ENCODE results near the gene PC.

Gene PC

GRCh38 chr11:66864924-66865697 lies 93.1 kb downstream of the PC start:
- peak; percentile 29 for DNase-seq

DNA sequence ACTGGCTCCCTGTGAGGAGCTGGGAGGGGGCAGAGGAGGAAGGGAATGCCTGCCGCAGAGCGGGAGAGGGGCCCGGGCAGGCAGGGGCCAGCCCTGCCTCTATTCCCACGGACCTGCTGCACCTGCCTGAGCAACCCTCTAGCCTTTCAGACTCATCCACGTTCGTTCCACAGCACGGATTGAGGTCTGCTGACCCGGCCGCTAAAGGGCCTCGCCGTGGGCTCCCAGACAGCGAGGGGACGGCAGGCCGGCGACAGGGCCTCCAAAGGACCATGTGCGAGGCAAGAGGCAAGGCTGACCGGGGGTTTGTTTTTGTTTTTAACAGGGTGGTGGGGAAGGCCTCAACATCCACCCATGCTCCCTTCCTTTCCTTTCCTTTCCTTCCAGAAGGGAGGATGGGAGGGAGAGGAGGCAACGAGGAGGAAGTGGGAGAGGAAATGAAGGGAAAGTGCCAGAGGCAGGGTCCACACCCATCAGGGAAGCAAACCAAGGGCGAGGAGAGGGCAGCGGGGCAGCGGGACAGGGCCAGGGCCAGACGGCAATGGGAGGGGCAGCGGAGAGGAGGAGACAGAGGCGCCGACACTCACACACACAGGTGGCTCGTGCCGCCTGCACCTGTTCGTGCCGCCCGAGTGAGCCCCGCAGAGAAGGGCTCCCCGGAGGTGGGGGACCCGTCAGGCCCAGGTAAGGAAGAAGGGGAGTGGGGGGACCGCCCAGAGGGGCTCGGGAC lies 93.8 kb downstream of the PC start:
- no peak for DNase-seq

GRCh38 chr11:66863428-66864125 lies 94.6 kb downstream of the PC start:
- DNase-seq = peak; percentile 33

DNA sequence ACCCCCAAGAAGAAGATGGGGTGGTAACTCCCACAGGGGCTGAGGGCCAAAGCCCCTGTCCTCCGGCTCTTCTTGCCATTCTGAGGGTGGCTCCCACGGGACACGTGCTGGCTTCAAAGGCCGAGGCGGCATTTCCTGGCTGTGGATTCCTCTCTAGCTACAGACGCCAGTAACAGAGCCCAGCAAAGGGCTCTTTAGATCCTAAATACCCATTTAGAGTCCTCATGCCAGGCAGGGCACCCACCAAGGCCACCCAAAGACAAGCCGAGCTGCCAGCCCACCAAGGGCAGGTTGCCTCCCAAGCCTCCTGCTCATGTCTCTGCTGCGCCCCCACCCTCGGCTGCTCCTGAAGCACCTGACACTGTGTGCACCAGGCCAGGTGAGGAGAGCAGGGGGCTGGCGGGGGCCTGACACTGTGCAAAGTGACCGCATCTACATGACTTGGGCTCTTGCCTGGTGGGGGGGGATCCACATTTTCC lies 95.6 kb downstream of the PC start:
- DNase-seq = no peak

DNA sequence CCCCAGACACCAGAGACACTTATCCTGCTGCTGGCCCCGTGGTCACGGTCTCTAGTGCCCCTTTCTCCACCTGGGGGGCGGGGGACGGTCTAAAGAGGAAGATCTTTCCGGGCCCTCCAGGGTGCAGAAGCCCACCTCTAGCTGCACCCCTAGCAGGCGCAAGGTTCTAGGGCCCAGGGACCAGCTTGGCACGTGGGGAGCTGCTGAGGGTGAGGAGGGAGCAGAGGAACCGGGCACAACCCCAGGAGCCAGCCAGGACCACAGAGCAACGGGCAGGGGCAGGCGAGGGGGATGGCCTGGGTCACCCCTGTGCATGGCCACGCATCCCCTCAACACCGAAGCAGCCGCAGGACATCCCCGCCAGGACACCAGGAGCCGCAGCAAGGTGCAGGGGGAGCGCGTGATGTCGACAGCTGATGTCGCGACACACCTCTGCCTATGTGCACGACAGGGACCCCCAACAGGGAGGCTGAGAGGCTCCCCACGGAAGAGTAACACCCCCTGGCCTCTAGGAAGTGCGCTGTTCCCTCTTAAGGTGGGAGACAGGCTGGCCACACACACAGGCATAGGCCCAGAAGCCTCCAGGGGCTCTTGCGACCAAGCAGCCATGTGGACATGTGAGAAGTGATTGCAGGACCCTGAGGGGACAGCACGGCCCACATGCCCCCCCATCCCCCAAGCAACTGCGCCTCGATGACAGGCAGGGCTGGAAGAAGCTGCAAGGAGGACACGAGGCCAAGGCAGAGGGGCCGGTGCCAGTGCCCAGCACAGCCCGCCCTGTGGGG lies 96.2 kb downstream of the PC start:
- no peak for DNase-seq

DNA sequence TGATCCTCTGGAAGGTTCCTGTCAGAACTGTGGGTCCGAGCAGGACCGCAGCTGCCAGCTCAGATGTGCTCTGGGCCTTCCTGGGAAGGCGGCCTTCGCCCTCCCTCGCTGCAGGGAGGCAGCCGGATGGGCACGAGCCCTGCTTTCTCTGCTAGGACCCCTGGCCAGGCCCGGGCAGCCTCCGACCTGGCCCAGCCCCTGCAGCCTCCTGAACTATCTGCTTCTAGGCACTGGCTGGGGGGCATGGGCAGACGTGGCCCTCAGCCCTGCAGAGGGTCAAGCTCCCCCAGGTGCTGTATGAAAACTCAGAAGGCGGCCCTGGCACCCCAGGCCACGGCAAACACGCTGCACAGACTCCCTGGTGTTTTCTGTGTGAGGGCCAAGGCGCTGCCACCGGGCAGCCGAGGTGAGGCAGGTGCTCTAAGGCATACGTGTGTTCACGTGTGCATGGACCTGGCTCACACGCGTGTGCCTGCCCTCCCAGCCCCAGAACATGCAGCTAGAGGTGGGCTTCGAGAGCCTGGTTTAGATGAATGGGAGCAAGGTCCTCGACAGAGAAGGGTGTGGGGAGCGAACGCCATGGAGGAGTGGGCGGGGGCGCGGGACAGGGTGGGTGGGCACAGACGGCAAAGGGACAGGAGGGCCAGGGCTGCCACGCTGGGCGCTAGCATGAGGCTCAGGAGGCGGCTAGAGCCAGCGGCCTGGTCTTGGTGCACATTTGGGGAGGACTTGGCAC lies 97.0 kb downstream of the PC start:
- no peak for DNase-seq

- DNase-seq = no peak
Measured at GRCh38 chr11:66860449-66860831, 97.7 kb downstream of the PC start.

GRCh38 chr11:66859686-66860448 lies 98.3 kb downstream of the PC start:
- peak; percentile 27 for DNase-seq

DNA sequence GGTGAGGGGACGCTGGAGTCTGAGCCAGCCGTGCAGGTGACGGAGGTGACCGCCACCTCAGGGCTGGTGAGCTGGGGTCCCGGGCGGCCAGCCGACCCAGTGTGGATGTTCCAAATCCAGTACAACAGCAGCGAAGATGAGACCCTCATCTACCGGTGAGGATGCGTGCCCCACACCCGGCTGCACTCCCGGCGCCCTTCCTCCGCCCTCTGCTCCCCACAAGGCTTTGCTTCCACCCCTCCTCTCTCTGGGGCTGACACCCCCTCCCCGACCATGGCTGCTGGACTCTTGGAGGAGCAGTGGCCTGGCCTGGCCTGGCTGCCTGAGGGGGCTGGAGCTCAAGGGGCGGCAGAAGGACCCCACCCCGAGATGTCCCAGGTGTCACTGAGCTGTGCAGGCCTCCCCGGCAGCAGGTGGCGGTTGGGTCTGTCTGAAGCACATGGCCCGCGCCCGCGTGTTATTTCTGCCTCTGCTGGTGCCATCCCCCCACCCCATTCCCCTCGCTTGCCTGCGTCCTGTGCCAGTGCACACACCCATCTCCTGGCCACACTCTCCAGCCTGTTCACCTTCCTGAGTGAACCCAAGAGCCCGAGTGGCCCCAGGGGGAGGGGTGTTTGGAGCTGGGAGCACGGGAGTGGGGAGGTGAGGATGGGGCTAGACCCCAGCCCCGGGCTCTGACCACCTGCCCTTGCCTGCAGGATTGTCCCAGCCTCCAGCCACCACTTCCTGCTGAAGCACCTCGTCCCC lies 99.1 kb downstream of the PC start:
- DNase-seq = peak; percentile 23

GRCh38 chr11:66858186-66858938 lies 99.8 kb downstream of the PC start:
- DNase-seq = peak; percentile 37

DNA sequence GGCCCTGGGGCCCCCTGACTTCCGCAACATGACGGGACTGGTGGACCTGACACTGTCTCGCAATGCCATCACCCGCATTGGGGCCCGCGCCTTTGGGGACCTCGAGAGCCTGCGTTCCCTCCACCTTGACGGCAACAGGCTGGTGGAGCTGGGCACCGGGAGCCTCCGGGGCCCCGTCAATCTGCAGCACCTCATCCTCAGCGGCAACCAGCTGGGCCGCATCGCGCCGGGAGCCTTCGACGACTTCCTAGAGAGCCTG lies 100.3 kb downstream of the PC start:
- no peak for DNase-seq

- DNase-seq = peak; percentile 43
Measured at GRCh38 chr11:66857234-66857926, 100.8 kb downstream of the PC start.

- no peak for DNase-seq
Measured at GRCh38 chr11:66856496-66857233, 101.5 kb downstream of the PC start, which contains the start of gene LRFN4. Gene LRFN4, plus strand, starts transcription at chr11:66857064. Its CDS starts 681 bp downstream, at chr11:66857745.

GRCh38 chr11:66855574-66856495 lies 102.3 kb downstream of the PC start:
- peak; percentile 96 for DNase-seq

DNA sequence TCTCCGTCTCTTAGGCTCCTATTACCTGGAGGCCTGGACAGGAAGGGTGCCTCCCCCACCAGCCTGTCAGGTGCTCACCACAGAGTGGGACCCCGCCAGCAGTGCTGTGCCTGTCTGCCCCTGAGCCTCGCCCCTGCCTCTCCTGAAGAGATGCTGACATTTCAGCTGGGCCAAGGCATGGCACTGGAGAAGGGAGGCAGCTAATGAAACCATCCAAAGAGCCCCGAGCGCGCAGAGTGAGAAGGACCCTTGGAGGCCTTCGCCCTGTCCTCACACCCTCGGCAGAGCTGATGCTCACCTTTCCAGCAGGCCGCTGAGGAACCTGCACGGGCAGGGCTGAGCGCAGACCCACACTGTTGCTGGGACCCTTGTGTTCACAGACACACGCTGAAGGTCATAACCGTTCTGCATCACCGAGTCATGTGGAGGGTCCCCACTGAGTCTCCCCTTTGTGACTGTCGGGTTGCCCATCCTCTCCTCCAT lies 103.4 kb downstream of the PC start:
- DNase-seq = no peak

GRCh38 chr11:66854231-66854661 lies 103.9 kb downstream of the PC start:
- peak; percentile 28 for DNase-seq

All from left hindlimb (tissue), 1 donor.